ENCODE results near the gene SARS2. TPM values are rescaled to one million over a fixed set of nuclear protein-coding genes. Genes with fewer than 3 reads are reported as not detected.

SARS2 gene, protein sequence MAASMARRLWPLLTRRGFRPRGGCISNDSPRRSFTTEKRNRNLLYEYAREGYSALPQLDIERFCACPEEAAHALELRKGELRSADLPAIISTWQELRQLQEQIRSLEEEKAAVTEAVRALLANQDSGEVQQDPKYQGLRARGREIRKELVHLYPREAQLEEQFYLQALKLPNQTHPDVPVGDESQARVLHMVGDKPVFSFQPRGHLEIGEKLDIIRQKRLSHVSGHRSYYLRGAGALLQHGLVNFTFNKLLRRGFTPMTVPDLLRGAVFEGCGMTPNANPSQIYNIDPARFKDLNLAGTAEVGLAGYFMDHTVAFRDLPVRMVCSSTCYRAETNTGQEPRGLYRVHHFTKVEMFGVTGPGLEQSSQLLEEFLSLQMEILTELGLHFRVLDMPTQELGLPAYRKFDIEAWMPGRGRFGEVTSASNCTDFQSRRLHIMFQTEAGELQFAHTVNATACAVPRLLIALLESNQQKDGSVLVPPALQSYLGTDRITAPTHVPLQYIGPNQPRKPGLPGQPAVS
- 11.5 TPM for total RNA-seq

DNA sequence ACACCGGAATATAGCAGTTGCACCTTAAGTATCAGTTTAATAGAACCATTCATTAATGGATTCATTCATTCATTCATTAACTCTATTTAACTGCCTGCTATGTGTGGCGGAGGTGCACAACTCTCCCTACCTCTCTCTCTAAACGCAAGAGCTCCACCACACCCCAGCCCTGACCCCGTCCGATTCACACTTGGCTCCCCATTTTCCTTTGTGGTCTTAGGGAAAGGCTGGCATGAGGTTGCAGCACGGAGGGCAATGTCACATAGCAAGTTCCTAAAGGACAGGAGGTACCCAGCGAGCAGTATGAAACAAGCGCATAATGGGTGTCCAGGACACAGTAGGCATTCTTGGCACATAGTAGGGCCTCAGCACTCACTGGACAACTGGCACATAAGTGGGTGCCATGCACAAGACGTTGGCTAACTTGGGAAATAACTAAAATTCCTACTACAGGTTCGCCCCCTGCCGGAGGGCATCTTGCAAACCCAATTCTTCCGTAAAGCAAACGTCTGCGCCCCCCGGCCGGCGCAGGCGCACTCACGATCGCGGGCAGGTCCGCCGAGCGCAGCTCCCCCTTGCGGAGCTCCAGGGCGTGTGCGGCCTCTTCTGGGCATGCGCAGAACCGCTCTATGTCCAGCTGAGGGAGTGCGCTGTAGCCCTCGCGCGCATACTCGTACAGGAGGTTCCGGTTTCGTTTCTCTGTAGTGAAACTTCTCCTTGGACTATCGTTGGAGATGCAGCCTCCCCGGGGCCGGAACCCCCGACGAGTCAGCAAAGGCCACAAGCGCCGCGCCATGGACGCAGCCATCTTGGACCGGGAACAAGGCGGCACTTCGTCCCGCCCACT lies at the start of gene SARS2:
Gene SARS2 (minus strand): TSS at position 835 of the 847 bp plus-strand sequence. CDS start 27 bp downstream, at position 808.
- H3K4me3 ChIP-seq (ENCODE audit: low read length in 3 of 3): peak within 1 kb of the TSS; percentile 95
- H3K36me3 ChIP-seq (ENCODE audit: control insufficient read depth in 3 of 3, insufficient read depth in 3 of 3, low read length in 3 of 3): peaks cover 9 to 26% (median 22%) of the 10 kb centered on the region in 3 donors
- no peaks in the 10 kb centered on the region for H3K9me3 ChIP-seq (ENCODE audit: control insufficient read depth in 3 of 3, low read length in 3 of 3)
- peak within 1 kb of the TSS; percentile 86 for H3K27ac ChIP-seq (ENCODE audit: low read depth, low read length)
- peak within 1 kb of the TSS; percentile 89 to 96 (median 92) for H3K9ac ChIP-seq (ENCODE audit: low read depth in 1 of 3, low read length in 3 of 3)
- H3K4me1 ChIP-seq (ENCODE audit: control insufficient read depth in 3 of 3, insufficient read depth in 3 of 3, low read length in 3 of 3): peaks cover 10 to 25% (median 20%) of the 10 kb centered on the region in 3 donors
- no peaks in the 10 kb centered on the region for H3K27me3 ChIP-seq (ENCODE audit: control insufficient read depth in 3 of 3, insufficient read depth in 3 of 3, low read length in 3 of 3)

DNA sequence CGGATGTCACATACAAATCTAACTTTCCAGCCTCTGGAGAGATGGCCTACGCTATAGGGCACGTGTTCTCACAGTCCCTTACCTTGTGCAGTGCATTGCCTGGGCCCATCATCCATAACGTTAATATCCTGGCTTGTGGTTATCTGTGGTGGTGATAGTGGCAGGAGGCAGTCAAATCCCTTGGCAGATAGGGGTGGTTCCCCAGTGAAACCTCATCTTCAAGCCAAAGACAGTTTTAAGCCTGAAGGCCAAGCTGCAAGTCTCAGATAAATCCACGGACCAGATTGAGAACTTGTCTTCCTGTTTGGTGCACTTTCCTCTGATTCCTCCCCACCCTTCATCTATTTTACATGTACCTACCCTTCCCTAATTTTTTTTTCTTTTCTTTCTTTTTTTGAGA lies 49.2 kb upstream of the SARS2 start:
- peaks cover 11 to 17% (median 13%) of the 10 kb centered on the region in 3 donors for H3K27me3 ChIP-seq (ENCODE audit: control insufficient read depth in 3 of 3, insufficient read depth in 3 of 3, low read length in 3 of 3)

GRCh38 chr19:38978326-38978689 lies 47.7 kb upstream of the SARS2 start:
- Histone ChIP-seq H3K27me3 (ENCODE audit: control insufficient read depth in 3 of 3, insufficient read depth in 3 of 3, low read length in 3 of 3) (peaks cover 10 to 17% (median 13%) of the 10 kb centered on the region in 3 donors), H3K9ac (ENCODE audit: low read depth in 1 of 3, low read length in 3 of 3) (no peak overlapping the region), H3K27ac (ENCODE audit: low read depth, low read length) (no peak overlapping the region), H3K9me3 (ENCODE audit: control insufficient read depth in 3 of 3, low read length in 3 of 3) (peaks cover 3 to 7% (median 7%) of the 10 kb centered on the region in 3 donors), H3K36me3 (ENCODE audit: control insufficient read depth in 3 of 3, insufficient read depth in 3 of 3, low read length in 3 of 3) (no peaks in the 10 kb centered on the region), H3K4me1 (ENCODE audit: control insufficient read depth in 3 of 3, insufficient read depth in 3 of 3, low read length in 3 of 3) (peaks cover 0 to 13% (median 6%) of the 10 kb centered on the region in 3 donors), H3K4me3 (ENCODE audit: low read length in 3 of 3) (no peak overlapping the region)

More for the DNA sequence above, 49.2 kb upstream of the SARS2 start:
- Histone ChIP-seq H3K36me3 (ENCODE audit: control insufficient read depth in 3 of 3, insufficient read depth in 3 of 3, low read length in 3 of 3) (no peaks in the 10 kb centered on the region), H3K27ac (ENCODE audit: low read depth, low read length) (no peak overlapping the region), H3K4me3 (ENCODE audit: low read length in 3 of 3) (no peak overlapping the region), H3K9me3 (ENCODE audit: control insufficient read depth in 3 of 3, low read length in 3 of 3) (peaks cover 5 to 7% (median 7%) of the 10 kb centered on the region in 3 donors), H3K9ac (ENCODE audit: low read depth in 1 of 3, low read length in 3 of 3) (no peak overlapping the region), H3K4me1 (ENCODE audit: control insufficient read depth in 3 of 3, insufficient read depth in 3 of 3, low read length in 3 of 3) (peaks cover 0 to 12% (median 6%) of the 10 kb centered on the region in 3 donors)

GRCh38 chr19:38977445-38978325 lies 47.1 kb upstream of the SARS2 start:
- Histone ChIP-seq H3K9ac (ENCODE audit: low read depth in 1 of 3, low read length in 3 of 3) (no peak overlapping the region), H3K36me3 (ENCODE audit: control insufficient read depth in 3 of 3, insufficient read depth in 3 of 3, low read length in 3 of 3) (no peaks in the 10 kb centered on the region), H3K9me3 (ENCODE audit: control insufficient read depth in 3 of 3, low read length in 3 of 3) (peaks cover 3 to 7% (median 7%) of the 10 kb centered on the region in 3 donors), H3K27ac (ENCODE audit: low read depth, low read length) (no peak overlapping the region), H3K4me1 (ENCODE audit: control insufficient read depth in 3 of 3, insufficient read depth in 3 of 3, low read length in 3 of 3) (peaks cover 0 to 13% (median 6%) of the 10 kb centered on the region in 3 donors), H3K27me3 (ENCODE audit: control insufficient read depth in 3 of 3, insufficient read depth in 3 of 3, low read length in 3 of 3) (peaks cover 10 to 17% (median 13%) of the 10 kb centered on the region in 3 donors), H3K4me3 (ENCODE audit: low read length in 3 of 3) (no peak overlapping the region)

DNA sequence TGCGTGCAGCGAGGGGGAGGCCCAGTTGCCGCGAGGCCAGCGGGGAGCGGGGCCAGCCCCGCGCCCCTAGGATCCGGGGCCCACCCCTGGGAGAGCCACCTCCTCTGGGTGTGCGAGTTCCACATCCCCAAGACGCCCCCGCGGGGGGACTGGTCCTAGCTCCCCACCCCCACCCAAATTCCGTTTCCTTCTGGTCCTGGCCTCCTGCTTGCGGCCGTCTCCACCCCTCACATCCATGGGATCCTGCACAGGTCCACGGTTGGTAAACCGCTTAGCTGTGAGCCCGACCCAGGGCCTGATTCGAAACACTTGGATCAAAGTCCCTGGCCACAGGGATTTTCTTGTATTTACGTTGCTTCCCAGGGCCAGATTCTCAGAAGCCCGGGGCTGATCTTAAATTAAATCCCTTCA lies 45.3 kb upstream of the SARS2 start:
- H3K27me3 ChIP-seq (ENCODE audit: control insufficient read depth in 3 of 3, insufficient read depth in 3 of 3, low read length in 3 of 3): peaks cover 10 to 17% (median 13%) of the 10 kb centered on the region in 3 donors
- peaks cover 0 to 13% (median 6%) of the 10 kb centered on the region in 3 donors for H3K4me1 ChIP-seq (ENCODE audit: control insufficient read depth in 3 of 3, insufficient read depth in 3 of 3, low read length in 3 of 3)
- peak overlapping the region; percentile 47 to 62 (median 53) for H3K9ac ChIP-seq (ENCODE audit: low read depth in 1 of 3, low read length in 3 of 3)

GRCh38 chr19:38975214-38975860 lies 44.8 kb upstream of the SARS2 start, which contains the start of gene FBXO17:
TSS of gene FBXO17 (minus strand) at chr19:38975742. CDS start at chr19:38950319, 25,423 bp downstream.
- Histone ChIP-seq H3K27ac (ENCODE audit: low read depth, low read length) (peak within 1 kb of the TSS; percentile 41), H3K9ac (ENCODE audit: low read depth in 1 of 3, low read length in 3 of 3) (peak within 1 kb of the TSS; percentile 53 to 79 (median 73)), H3K27me3 (ENCODE audit: control insufficient read depth in 3 of 3, insufficient read depth in 3 of 3, low read length in 3 of 3) (peaks cover 10 to 17% (median 13%) of the 10 kb centered on the region in 3 donors), H3K36me3 (ENCODE audit: control insufficient read depth in 3 of 3, insufficient read depth in 3 of 3, low read length in 3 of 3) (no peaks in the 10 kb centered on the region), H3K4me1 (ENCODE audit: control insufficient read depth in 3 of 3, insufficient read depth in 3 of 3, low read length in 3 of 3) (peaks cover 0 to 13% (median 6%) of the 10 kb centered on the region in 3 donors), H3K9me3 (ENCODE audit: control insufficient read depth in 3 of 3, low read length in 3 of 3) (no peaks in the 10 kb centered on the region), H3K4me3 (ENCODE audit: low read length in 3 of 3) (peak within 1 kb of the TSS; percentile 52 to 67 (median 59))

More for the DNA sequence above, 45.3 kb upstream of the SARS2 start:
- Histone ChIP-seq H3K9me3 (ENCODE audit: control insufficient read depth in 3 of 3, low read length in 3 of 3) (peaks cover 0 to 3% (median 3%) of the 10 kb centered on the region in 3 donors), H3K27ac (ENCODE audit: low read depth, low read length) (no peak overlapping the region), H3K36me3 (ENCODE audit: control insufficient read depth in 3 of 3, insufficient read depth in 3 of 3, low read length in 3 of 3) (no peaks in the 10 kb centered on the region), H3K4me3 (ENCODE audit: low read length in 3 of 3) (peak overlapping the region in 2 of 3 donors; percentile 59 to 60)

GRCh38 chr19:38974624-38975213 lies 44.2 kb upstream of the SARS2 start:
- Histone ChIP-seq H3K4me3 (ENCODE audit: low read length in 3 of 3) (peak overlapping the region; percentile 48 to 67 (median 52)), H3K27ac (ENCODE audit: low read depth, low read length) (peak overlapping the region; percentile 41), H3K9me3 (ENCODE audit: control insufficient read depth in 3 of 3, low read length in 3 of 3) (no peaks in the 10 kb centered on the region), H3K27me3 (ENCODE audit: control insufficient read depth in 3 of 3, insufficient read depth in 3 of 3, low read length in 3 of 3) (peaks cover 10 to 17% (median 13%) of the 10 kb centered on the region in 3 donors), H3K36me3 (ENCODE audit: control insufficient read depth in 3 of 3, insufficient read depth in 3 of 3, low read length in 3 of 3) (no peaks in the 10 kb centered on the region), H3K4me1 (ENCODE audit: control insufficient read depth in 3 of 3, insufficient read depth in 3 of 3, low read length in 3 of 3) (peaks cover 0 to 13% (median 6%) of the 10 kb centered on the region in 3 donors), H3K9ac (ENCODE audit: low read depth in 1 of 3, low read length in 3 of 3) (peak overlapping the region; percentile 20 to 79 (median 73))

GRCh38 chr19:38971672-38972071 lies 41.1 kb upstream of the SARS2 start:
- peaks cover 9 to 15% (median 10%) of the 10 kb centered on the region in 3 donors for H3K27me3 ChIP-seq (ENCODE audit: control insufficient read depth in 3 of 3, insufficient read depth in 3 of 3, low read length in 3 of 3)
- H3K4me1 ChIP-seq (ENCODE audit: control insufficient read depth in 3 of 3, insufficient read depth in 3 of 3, low read length in 3 of 3): peaks cover 0 to 13% (median 6%) of the 10 kb centered on the region in 3 donors
- H3K27ac ChIP-seq (ENCODE audit: low read depth, low read length): no peak overlapping the region
- no peak overlapping the region for H3K4me3 ChIP-seq (ENCODE audit: low read length in 3 of 3)
- no peaks in the 10 kb centered on the region for H3K36me3 ChIP-seq (ENCODE audit: control insufficient read depth in 3 of 3, insufficient read depth in 3 of 3, low read length in 3 of 3)
- H3K9me3 ChIP-seq (ENCODE audit: control insufficient read depth in 3 of 3, low read length in 3 of 3): no peaks in the 10 kb centered on the region
- no peak overlapping the region for H3K9ac ChIP-seq (ENCODE audit: low read depth in 1 of 3, low read length in 3 of 3)

All from skeletal muscle tissue (tissue), 4 donors.